Measurements from ENCODE around the gene CD28.

CD28 gene

DNA sequence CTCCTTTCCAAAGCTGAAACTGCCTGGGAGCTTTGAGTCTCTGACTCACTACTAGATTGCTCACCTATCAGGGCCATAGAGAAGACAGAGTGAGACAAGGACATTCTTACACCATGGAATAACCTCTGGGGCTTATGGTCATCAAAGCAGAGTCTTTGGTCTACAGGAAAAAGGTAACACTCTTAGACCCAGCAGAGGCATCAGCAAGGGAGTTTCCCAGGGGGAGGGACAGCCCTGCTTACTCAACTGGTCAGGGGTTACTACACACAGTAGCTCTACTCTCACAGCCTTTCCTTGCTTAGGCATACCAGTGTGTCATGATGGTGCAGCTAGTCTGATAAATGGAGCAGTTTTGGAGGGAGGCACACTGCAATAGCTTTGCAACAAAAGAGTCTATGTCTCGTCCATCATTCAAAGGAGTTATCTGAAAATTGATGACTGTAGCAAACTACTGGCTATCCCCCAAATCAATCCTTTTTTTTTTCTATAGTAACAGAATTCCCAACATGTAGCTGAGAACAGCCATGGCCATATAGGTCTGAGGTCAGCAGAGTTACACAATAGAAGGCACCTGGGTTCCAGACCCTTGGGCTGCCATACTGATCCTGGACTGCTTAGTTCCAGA, 22.4 kb upstream of the CD28 start:
- H3K4me3 ChIP-seq (ENCODE audit: control insufficient read depth, low read depth, low read length) = no peak overlapping the region
- TF ChIP-seq, protein P1, sequence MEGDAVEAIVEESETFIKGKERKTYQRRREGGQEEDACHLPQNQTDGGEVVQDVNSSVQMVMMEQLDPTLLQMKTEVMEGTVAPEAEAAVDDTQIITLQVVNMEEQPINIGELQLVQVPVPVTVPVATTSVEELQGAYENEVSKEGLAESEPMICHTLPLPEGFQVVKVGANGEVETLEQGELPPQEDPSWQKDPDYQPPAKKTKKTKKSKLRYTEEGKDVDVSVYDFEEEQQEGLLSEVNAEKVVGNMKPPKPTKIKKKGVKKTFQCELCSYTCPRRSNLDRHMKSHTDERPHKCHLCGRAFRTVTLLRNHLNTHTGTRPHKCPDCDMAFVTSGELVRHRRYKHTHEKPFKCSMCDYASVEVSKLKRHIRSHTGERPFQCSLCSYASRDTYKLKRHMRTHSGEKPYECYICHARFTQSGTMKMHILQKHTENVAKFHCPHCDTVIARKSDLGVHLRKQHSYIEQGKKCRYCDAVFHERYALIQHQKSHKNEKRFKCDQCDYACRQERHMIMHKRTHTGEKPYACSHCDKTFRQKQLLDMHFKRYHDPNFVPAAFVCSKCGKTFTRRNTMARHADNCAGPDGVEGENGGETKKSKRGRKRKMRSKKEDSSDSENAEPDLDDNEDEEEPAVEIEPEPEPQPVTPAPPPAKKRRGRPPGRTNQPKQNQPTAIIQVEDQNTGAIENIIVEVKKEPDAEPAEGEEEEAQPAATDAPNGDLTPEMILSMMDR (IDR thresholded peaks at IDR 0.05; ENCODE audit: control insufficient read depth, insufficient read depth, low read depth, low read length, missing control alignments) = no peak
- peak; percentile 39 for DNase-seq (ENCODE audit: low read depth)

DNA sequence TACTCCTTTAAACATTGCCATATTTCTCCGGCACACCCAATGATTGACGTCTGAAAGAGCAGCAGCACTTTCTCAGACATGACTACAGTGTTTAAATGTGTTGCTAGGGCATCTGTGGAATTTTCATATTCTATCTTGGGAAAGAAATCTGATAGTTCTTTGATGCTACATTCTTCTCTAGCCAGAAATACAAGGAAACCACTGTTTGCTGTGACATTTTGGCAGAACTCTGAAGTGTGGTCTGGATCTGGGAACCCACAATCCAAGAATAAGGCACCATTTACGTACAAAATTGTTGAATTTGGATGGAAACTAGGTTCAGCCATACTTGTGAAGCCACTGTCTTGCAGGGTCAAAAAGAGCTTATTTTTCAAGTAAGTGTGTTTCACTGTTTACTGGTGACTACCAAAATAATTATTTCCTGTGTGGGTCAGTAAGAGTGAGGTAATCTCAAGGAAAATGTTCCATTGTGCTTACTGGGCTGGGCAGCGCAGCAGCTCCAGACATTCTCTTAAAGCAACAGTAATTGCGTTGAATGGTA, 21.3 kb upstream of the CD28 start:
- peak; percentile 84 for DNase-seq (ENCODE audit: low read depth)
- TF ChIP-seq, protein P1 (IDR thresholded peaks at IDR 0.05; ENCODE audit: control insufficient read depth, insufficient read depth, low read depth, low read length, missing control alignments) = no peak
- no peak overlapping the region for H3K4me3 ChIP-seq (ENCODE audit: control insufficient read depth, low read depth, low read length)

DNA sequence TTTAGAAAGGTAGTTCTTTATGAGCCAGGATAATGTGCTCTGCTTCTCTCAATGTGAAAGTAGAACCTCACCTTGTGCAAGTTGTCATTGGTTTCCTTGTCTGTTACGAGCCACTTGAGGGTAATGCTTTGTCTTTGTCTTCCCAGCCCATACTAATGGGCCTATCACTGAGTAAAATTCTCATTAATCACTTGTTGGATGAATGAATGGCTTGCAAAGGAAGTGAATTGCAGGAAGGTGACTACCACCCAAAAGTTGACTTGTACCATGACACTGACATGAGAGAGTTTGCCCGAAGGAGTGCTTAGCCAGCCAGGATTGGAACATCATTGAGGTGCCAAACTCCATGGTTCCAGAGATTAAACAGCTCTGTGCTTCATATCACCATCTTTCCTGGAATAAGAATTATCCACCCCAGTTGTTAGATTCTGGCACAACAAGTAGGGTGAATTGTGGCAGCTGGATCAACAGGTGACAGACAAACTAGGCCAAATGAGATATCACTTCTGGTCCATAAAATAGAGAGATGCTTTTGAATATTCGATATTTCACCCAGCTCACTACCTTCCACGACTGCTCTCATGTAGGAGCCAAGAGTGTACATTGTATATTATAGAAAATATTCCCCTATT, 20.5 kb upstream of the CD28 start:
- TF ChIP-seq, protein P1 (IDR thresholded peaks at IDR 0.05; ENCODE audit: control insufficient read depth, insufficient read depth, low read depth, low read length, missing control alignments) = no peak
- no peak for DNase-seq (ENCODE audit: low read depth)
- H3K4me3 ChIP-seq (ENCODE audit: control insufficient read depth, low read depth, low read length) = no peak overlapping the region

DNA sequence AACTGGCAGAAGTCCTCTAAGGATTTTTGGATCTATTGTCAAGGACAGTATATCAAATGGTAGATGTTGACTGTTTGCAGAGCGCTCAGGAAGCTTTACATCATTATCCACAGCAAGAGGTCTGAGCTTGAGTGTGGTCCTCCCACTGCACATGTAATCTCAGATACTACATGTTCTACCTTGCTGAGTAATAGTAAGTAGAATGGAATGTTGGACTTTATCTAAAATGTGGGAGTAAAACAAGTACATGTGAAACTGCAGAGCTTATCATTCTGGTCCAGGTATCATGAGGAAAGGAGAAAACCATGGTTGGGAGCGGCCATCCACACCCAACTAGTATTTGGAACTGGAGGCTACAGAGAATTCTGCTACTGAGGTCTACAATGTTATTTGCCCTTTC, 19.3 kb upstream of the CD28 start:
- TF ChIP-seq, protein P1 (IDR thresholded peaks at IDR 0.05; ENCODE audit: control insufficient read depth, insufficient read depth, low read depth, low read length, missing control alignments) = no peak
- no peak for DNase-seq (ENCODE audit: low read depth)
- H3K4me3 ChIP-seq (ENCODE audit: control insufficient read depth, low read depth, low read length) = no peak overlapping the region

DNA sequence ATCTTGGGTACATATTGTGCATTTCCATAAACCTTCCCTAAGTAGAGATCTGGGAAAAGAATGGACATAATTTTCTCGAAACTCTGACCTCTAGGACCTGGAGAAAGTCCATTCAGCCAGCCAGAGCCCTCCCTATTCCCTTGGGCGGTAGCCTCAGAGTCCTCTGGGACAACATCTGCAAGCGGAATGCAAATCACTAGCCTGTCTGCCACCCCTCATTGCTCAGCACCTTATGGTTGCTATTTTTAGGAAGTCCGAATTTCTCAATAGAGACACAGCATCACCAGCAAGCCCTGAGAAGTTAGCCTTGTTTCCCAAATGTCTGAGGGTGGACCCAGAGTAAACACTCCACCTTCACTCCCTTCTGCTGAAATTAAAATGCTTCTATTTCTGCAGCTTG, 17.6 kb upstream of the CD28 start:
- TF ChIP-seq, protein P1 (IDR thresholded peaks at IDR 0.05; ENCODE audit: control insufficient read depth, insufficient read depth, low read depth, low read length, missing control alignments) = no peak
- peak; percentile 75 for DNase-seq (ENCODE audit: low read depth)
- no peak overlapping the region for H3K4me3 ChIP-seq (ENCODE audit: control insufficient read depth, low read depth, low read length)

DNA sequence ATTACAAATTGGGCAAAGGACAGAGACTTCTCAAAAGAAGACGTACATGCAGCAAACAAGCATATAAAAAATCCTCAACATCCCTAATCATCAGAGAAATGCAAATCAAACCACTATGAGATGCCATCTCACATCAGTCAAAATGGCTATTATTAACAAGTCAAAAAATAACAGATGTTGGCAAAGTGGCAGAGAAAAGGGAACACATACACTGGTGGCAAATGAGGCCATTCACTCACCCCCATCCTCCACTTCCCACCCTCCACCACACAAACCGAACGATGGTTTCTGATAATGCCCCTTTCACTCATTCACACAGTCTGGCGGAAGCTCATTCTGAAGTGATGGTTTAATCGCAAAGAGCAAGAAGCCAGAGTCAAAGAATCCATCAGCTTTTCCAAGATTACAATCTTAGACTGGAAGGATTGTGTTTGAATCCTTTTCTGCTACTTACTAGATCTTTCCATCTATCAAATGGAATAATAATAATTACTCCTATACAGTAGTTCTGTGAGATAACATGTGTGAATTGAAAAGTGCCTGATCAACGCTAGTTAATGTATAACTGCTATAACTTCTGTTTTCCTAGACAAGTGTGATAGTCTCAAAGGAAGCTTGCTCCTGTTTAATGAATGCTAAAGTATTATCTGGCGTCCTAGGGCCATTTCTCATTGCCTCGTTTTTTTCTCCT, 16.9 kb upstream of the CD28 start:
- no peak for DNase-seq (ENCODE audit: low read depth)
- H3K4me3 ChIP-seq (ENCODE audit: control insufficient read depth, low read depth, low read length) = no peak overlapping the region
- TF ChIP-seq, protein P1 (IDR thresholded peaks at IDR 0.05; ENCODE audit: control insufficient read depth, insufficient read depth, low read depth, low read length, missing control alignments) = no peak

Measured in AG09309 (cell line).